IPS-18c (cell line): ENCODE data around the gene ANO2.

ENCODE experiments used
- H3K4me3 ChIP-seq: 2 replicates; pipeline ENCODE4 v1.7.0; 2013; ENCODE audit warnings: low read depth, mild to moderate bottlenecking, low read length, moderate library complexity; ENCODE audit not compliant: insufficient read depth
- H3K9me3 ChIP-seq: one replicate; pipeline ENCODE4 v1.6.1; 2013; ENCODE audit warnings: mild to moderate bottlenecking, low read length, moderate library complexity; ENCODE audit not compliant: control insufficient read depth, insufficient read depth

ANO2 gene

GRCh38 chr12:5620896-5621295 is 324.2 kb downstream of the ANO2 start:
- H3K4me3 ChIP-seq, result no peak overlapping the region
- no peaks in the 10 kb centered on the region for H3K9me3 ChIP-seq

- H3K4me3 ChIP-seq, result no peak overlapping the region
- no peaks in the 10 kb centered on the region for H3K9me3 ChIP-seq
Measured at GRCh38 chr12:5619628-5620027, 325.4 kb downstream of the ANO2 start.

- no peaks in the 10 kb centered on the region for H3K9me3 ChIP-seq
Measured at GRCh38 chr12:5616854-5617253, 328.2 kb downstream of the ANO2 start.

GRCh38 chr12:5615760-5616159 is 329.3 kb downstream of the ANO2 start:
- Histone ChIP-seq H3K4me3 (no peak overlapping the region), H3K9me3 (no peaks in the 10 kb centered on the region)

More at GRCh38 chr12:5616854-5617253, 328.2 kb downstream of the ANO2 start:
- H3K4me3 ChIP-seq, result no peak overlapping the region

GRCh38 chr12:5614256-5614655 is 330.8 kb downstream of the ANO2 start:
- H3K4me3 ChIP-seq, result no peak overlapping the region

GRCh38 chr12:5612556-5613410 is 332.3 kb downstream of the ANO2 start:
- no peak overlapping the region for H3K4me3 ChIP-seq
- no peaks in the 10 kb centered on the region for H3K9me3 ChIP-seq

More at GRCh38 chr12:5614256-5614655, 330.8 kb downstream of the ANO2 start:
- H3K9me3 ChIP-seq, result no peaks in the 10 kb centered on the region

GRCh38 chr12:5611162-5611561 is 333.9 kb downstream of the ANO2 start:
- Histone ChIP-seq H3K9me3 (no peaks in the 10 kb centered on the region), H3K4me3 (no peak overlapping the region)

GRCh38 chr12:5599378-5599777 is 345.7 kb downstream of the ANO2 start:
- Histone ChIP-seq H3K4me3 (no peak overlapping the region), H3K9me3 (peaks cover 2% of the 10 kb centered on the region)

- Histone ChIP-seq H3K4me3 (no peak overlapping the region), H3K9me3 (no peaks in the 10 kb centered on the region)
Measured at GRCh38 chr12:5593998-5594397, 351.1 kb downstream of the ANO2 start.

GRCh38 chr12:5593086-5593485 is 352.0 kb downstream of the ANO2 start:
- no peaks in the 10 kb centered on the region for H3K9me3 ChIP-seq
- H3K4me3 ChIP-seq, result no peak overlapping the region

- H3K9me3 ChIP-seq, result no peaks in the 10 kb centered on the region
- H3K4me3 ChIP-seq, result no peak overlapping the region
Measured at GRCh38 chr12:5592310-5592709, 352.7 kb downstream of the ANO2 start.

GRCh38 chr12:5590316-5590715 is 354.7 kb downstream of the ANO2 start:
- H3K4me3 ChIP-seq, result no peak overlapping the region
- H3K9me3 ChIP-seq, result no peaks in the 10 kb centered on the region

- no peak overlapping the region for H3K4me3 ChIP-seq
- H3K9me3 ChIP-seq, result no peaks in the 10 kb centered on the region
Measured at GRCh38 chr12:5589054-5589453, 356.0 kb downstream of the ANO2 start.

- no peaks in the 10 kb centered on the region for H3K9me3 ChIP-seq
- H3K4me3 ChIP-seq, result no peak overlapping the region
Measured at GRCh38 chr12:5588591-5588990, 356.5 kb downstream of the ANO2 start.

- no peaks in the 10 kb centered on the region for H3K9me3 ChIP-seq
Measured at GRCh38 chr12:5588176-5588575, 356.9 kb downstream of the ANO2 start.

GRCh38 chr12:5587711-5588121 is 357.3 kb downstream of the ANO2 start:
- no peak overlapping the region for H3K4me3 ChIP-seq
- no peaks in the 10 kb centered on the region for H3K9me3 ChIP-seq

More at GRCh38 chr12:5588176-5588575, 356.9 kb downstream of the ANO2 start:
- no peak overlapping the region for H3K4me3 ChIP-seq

- Histone ChIP-seq H3K4me3 (no peak overlapping the region), H3K9me3 (no peaks in the 10 kb centered on the region)
Measured at GRCh38 chr12:5586201-5586600, 358.9 kb downstream of the ANO2 start.

GRCh38 chr12:5585178-5585577 is 359.9 kb downstream of the ANO2 start:
- H3K4me3 ChIP-seq, result no peak overlapping the region
- no peaks in the 10 kb centered on the region for H3K9me3 ChIP-seq
